SK-N-SH (cell line): Measurements from ENCODE around the gene ETV1. TPM values are rescaled to one million over a fixed set of nuclear protein-coding genes. Genes with fewer than 3 reads are reported as not detected.

Source experiments
- CTCF ChIA-PET: fragments of 300-600, 350-600 bp; formaldehyde crosslinking; extraction: SDS; loops from one replicate; lab custom pipeline; 2021; lab: Yijun Ruan, JAX
- POLR2A ChIA-PET: fragments of 350-600 bp; sonication (Branson Sonifier 250); formaldehyde crosslinking; extraction: SDS; loops from one replicate; lab custom pipeline; 2020; ENCODE audit warnings: antibody characterized with exemption, inconsistent platforms; lab: Yijun Ruan, JAX
- DNase-seq: peaks from one replicate; pipeline ENCODE4 v3.0.0; 2012
- H2AFZ ChIP-seq: fragments of 200-600 bp; sonication (generic); 2 replicates; pipeline ENCODE4 v1.8.1; 2016; ENCODE audit warnings: antibody characterized with exemption, mild to moderate bottlenecking, low read depth
- H3F3A ChIP-seq: fragments of 200-600 bp; sonication (generic); replicated peaks from 2 replicates; pipeline ENCODE3; 2016; ENCODE audit warnings: antibody characterized with exemption, mild to moderate bottlenecking; ENCODE audit not compliant: insufficient read depth
- H3K27ac ChIP-seq, 2 experiments: fragments of 200-500 bp in 1 of 2; fragments of 200-600 bp in 1 of 2; sonication (Bioruptor generic) in 1 of 2; sonication (generic), shearing (Covaris generic) in 1 of 2; 2 replicates each; pipeline versions ENCODE4 v1.5.1 to v1.6.1; 2014 to 2016; ENCODE audit warnings: low read depth in 2 of 2, inconsistent platforms in 1 of 2, low read length in 1 of 2, mild to moderate bottlenecking in 1 of 2, mixed read lengths in 1 of 2
- H3K27me3 ChIP-seq: fragments of 200-600 bp; sonication (generic), shearing (Covaris generic); 2 replicates; pipeline ENCODE4 v1.6.1; 2016; ENCODE audit warnings: mixed run types; ENCODE audit not compliant: insufficient read depth
- H3K36me3 ChIP-seq, 2 experiments: fragments of 200-500 bp in 1 of 2; fragments of 200-600 bp in 1 of 2; sonication (Bioruptor generic) in 1 of 2; sonication (generic) in 1 of 2; replicated peaks in 1 of 2; 2 replicates each; pipeline versions ENCODE3 to v1.5.1; 2014 to 2016; ENCODE audit warnings: low read length in 1 of 2, mild to moderate bottlenecking in 1 of 2; ENCODE audit not compliant: insufficient read depth in 2 of 2, control insufficient read depth in 1 of 2
- H3K4me1 ChIP-seq, 2 experiments: fragments of 200-500 bp in 1 of 2; fragments of 200-600 bp in 1 of 2; sonication (Bioruptor generic) in 1 of 2; sonication (generic), shearing (Covaris generic) in 1 of 2; 2 replicates each; pipeline versions ENCODE4 v1.5.1 to v1.6.1; 2014 to 2016; ENCODE audit warnings: low read depth in 1 of 2, low read length in 1 of 2, mixed run types in 1 of 2; ENCODE audit not compliant: insufficient read depth in 2 of 2, control insufficient read depth in 1 of 2
- H3K4me2 ChIP-seq: fragments of 200-600 bp; sonication (generic), shearing (Covaris generic); 2 replicates; pipeline ENCODE4 v1.6.1; 2017; ENCODE audit warnings: mixed run types
- H3K4me3 ChIP-seq, 2 experiments: fragments of 200-500 bp in 1 of 2; fragments of 200-600 bp in 1 of 2; sonication (Bioruptor generic) in 1 of 2; sonication (generic), shearing (Covaris generic) in 1 of 2; 2 replicates each; pipeline versions ENCODE4 v1.5.1 to v1.8.1; 2014 to 2016; ENCODE audit warnings: low read depth in 2 of 2, inconsistent platforms in 1 of 2, low read length in 1 of 2, mild to moderate bottlenecking in 1 of 2, mixed read lengths in 1 of 2, moderate library complexity in 1 of 2
- H3K79me2 ChIP-seq: fragments of 200-600 bp; sonication (generic); 2 replicates; pipeline ENCODE4 v1.8.1; 2017; ENCODE audit warnings: mild to moderate bottlenecking; ENCODE audit not compliant: insufficient read depth
- H3K9ac ChIP-seq: fragments of 200-600 bp; sonication (generic); 2 replicates; pipeline ENCODE4 v1.6.1; 2017; ENCODE audit warnings: mixed run types
- H3K9me2 ChIP-seq: fragments of 200-600 bp; sonication (generic); 2 replicates; pipeline ENCODE4 v1.6.1; 2017; ENCODE audit warnings: mixed run types
- H3K9me3 ChIP-seq: fragments of 200-600 bp; sonication (generic); 2 replicates; pipeline ENCODE4 v1.6.1; 2017; ENCODE audit warnings: mixed run types, mild to moderate bottlenecking, moderate library complexity
- H4K20me1 ChIP-seq: fragments of 200-600 bp; sonication (generic); 2 replicates; pipeline ENCODE4 v1.6.1; 2017; ENCODE audit warnings: mild to moderate bottlenecking, mixed run types; ENCODE audit not compliant: insufficient read depth
- CHD2 ChIP-seq: fragments of 150-350 bp; IDR thresholded peaks from 2 replicates; pipeline ENCODE4 v1.6.1; 2018; ENCODE audit warnings: low read length; ENCODE audit not compliant: partially characterized antibody
- ELF1 ChIP-seq: IDR thresholded peaks from 2 replicates; pipeline ENCODE4 v1.4.0; 2012
- EP300 ChIP-seq, 2 experiments: IDR thresholded peaks; 2 replicates each; pipeline versions ENCODE4 v1.4.0 to v1.6.1; 2012; ENCODE audit warnings: borderline replicate concordance in 1 of 2, low read depth in 1 of 2, low read length in 1 of 2
- EZH2phosphoT487 ChIP-seq: fragments of 200-600 bp; sonication (generic); IDR thresholded peaks from 2 replicates; pipeline ENCODE4 v1.6.1; 2017; ENCODE audit warnings: low read depth, mixed run types, mild to moderate bottlenecking, antibody characterized with exemption, moderate library complexity, borderline replicate concordance
- FOXM1 ChIP-seq: IDR thresholded peaks from 2 replicates; pipeline ENCODE4 v1.4.0; 2012; ENCODE audit warnings: low read depth, mild to moderate bottlenecking
- GATA2 ChIP-seq: sonication (generic); formaldehyde crosslinking; IDR thresholded peaks from 2 replicates; pipeline ENCODE4 v1.5.0; 2020; ENCODE audit warnings: mild to moderate bottlenecking, missing genetic modification reagents
- MXI1 ChIP-seq: IDR thresholded peaks from 2 replicates; pipeline ENCODE4 v1.6.1; 2012; ENCODE audit warnings: mild to moderate bottlenecking, low read depth, low read length, improper control_type of control experiment
- NFIC ChIP-seq: IDR thresholded peaks from 2 replicates; pipeline ENCODE4 v1.4.0; 2012; ENCODE audit warnings: borderline replicate concordance
- NRF1 ChIP-seq: IDR thresholded peaks from 2 replicates; pipeline ENCODE4 v1.6.1; 2012; ENCODE audit warnings: low read depth, mild to moderate bottlenecking, low read length
- RXRA ChIP-seq: IDR thresholded peaks from 2 replicates; pipeline ENCODE4 v1.4.0; 2012; ENCODE audit warnings: low read depth, mild to moderate bottlenecking, borderline replicate concordance
- SIN3A ChIP-seq: IDR thresholded peaks from 2 replicates; pipeline ENCODE4 v1.6.1; 2012; ENCODE audit warnings: low read depth, mild to moderate bottlenecking, low read length, moderate library complexity, borderline replicate concordance
- SMC3 ChIP-seq: IDR thresholded peaks from 2 replicates; pipeline ENCODE4 v1.6.1; 2012; ENCODE audit warnings: low read depth, low read length, improper control_type of control experiment
- TAF1 ChIP-seq: IDR thresholded peaks from 2 replicates; pipeline ENCODE4 v1.6.1; 2012; ENCODE audit warnings: low read depth, mild to moderate bottlenecking, low read length, moderate library complexity, borderline replicate concordance
- TCF12 ChIP-seq: IDR thresholded peaks from 2 replicates; pipeline ENCODE4 v1.4.0; 2012
- YY1 ChIP-seq: IDR thresholded peaks from 2 replicates; pipeline ENCODE4 v1.4.0; 2012; ENCODE audit warnings: low read depth, mild to moderate bottlenecking
- WGBS: methylation state at CpG from one replicate; pipeline ENCODE4 v1.1.6; 2017; ENCODE audit warnings: low lambda C conversion rate; 5-methylcytosine and 5-hydroxymethylcytosine counted together
- polyA plus RNA-seq, 3 experiments: library from polyadenylated mRNA; depleted of rRNA; stranded (reverse); fragments of >200 nt; gene quantifications; 2 replicates each; pipeline ENCODE4 v1.2.3, GENCODE V29; 2012
- TF ChIP-seq, protein P1 (sequence below): IDR thresholded peaks from 2 replicates; pipeline ENCODE4 v1.4.0; 2012; ENCODE audit warnings: low read depth, borderline replicate concordance
- TF ChIP-seq, protein P2 (sequence below): IDR thresholded peaks from 2 replicates; pipeline ENCODE4 v1.4.0; 2012; ENCODE audit warnings: low read depth, borderline replicate concordance
- TF ChIP-seq, protein P3 (sequence below): IDR thresholded peaks from 2 replicates; pipeline ENCODE4; 2012
- TF ChIP-seq, protein P4 (sequence below): IDR thresholded peaks from 2 replicates; pipeline ENCODE4 v1.4.0; 2012; ENCODE audit warnings: low read depth
- TF ChIP-seq, protein P5 (sequence below): fragments of 150-350 bp; IDR thresholded peaks from 2 replicates; pipeline ENCODE4 v1.6.1; 2016; ENCODE audit warnings: mild to moderate bottlenecking, low read depth, low read length

ETV1 gene
- polyA plus RNA-seq, 1 of the 3 experiments (the other 2 are of a cell fraction), result 24.9 TPM

DNA sequence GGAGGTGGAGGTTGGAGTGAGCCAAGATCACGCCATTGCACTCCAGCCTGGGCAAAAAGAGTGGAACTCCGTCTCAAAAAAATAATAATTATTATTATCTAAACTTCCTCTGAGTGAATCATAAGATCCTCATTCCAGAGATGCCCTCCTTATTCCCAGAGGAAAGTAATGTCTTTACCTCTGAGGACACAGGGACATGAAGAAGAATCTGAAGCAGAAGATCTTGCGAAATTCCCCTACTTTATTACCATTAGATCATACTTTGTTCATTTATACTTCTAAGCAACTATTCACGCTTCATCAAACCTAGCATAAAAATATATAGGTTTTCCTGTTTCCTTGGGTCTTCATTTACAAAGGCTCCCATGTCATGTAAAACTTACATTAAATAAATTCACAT lies 143.1 kb downstream of the ETV1 start:
- Histone ChIP-seq H3K4me2 (no peak overlapping the region), H3K27ac (no peak overlapping the region), H3F3A (peaks cover 29% of the 10 kb centered on the region), H3K79me2 (no peaks in the 10 kb centered on the region), H3K4me1 (peaks cover 10 to 22% of the 10 kb centered on the region in 2 experiments), H3K9me3 (no peaks in the 10 kb centered on the region), H4K20me1 (no peaks in the 10 kb centered on the region), H3K27me3 (no peaks in the 10 kb centered on the region), H3K9me2 (no peaks in the 10 kb centered on the region), H3K9ac (no peak overlapping the region), H3K36me3 (no peaks in the 10 kb centered on the region), H3K4me3 (no peak overlapping the region), H2AFZ (no peak overlapping the region)
- POLR2A ChIA-PET, result no interaction called here
- CTCF ChIA-PET, result interaction anchor here (1.0 kb wide), 1 partner anchor 242 kb away, joined by 3 read pairs; no protein-coding TSS in a partner anchor
- no peak for DNase-seq
- TF ChIP-seq SMC3 (no peak), NRF1 (no peak), FOXM1 (no peak), YY1 (no peak), GATA2 (CRISPR knock-in tag) (no peak), TAF1 (no peak), SIN3A (no peak)
- TF ChIP-seq, protein P1, sequence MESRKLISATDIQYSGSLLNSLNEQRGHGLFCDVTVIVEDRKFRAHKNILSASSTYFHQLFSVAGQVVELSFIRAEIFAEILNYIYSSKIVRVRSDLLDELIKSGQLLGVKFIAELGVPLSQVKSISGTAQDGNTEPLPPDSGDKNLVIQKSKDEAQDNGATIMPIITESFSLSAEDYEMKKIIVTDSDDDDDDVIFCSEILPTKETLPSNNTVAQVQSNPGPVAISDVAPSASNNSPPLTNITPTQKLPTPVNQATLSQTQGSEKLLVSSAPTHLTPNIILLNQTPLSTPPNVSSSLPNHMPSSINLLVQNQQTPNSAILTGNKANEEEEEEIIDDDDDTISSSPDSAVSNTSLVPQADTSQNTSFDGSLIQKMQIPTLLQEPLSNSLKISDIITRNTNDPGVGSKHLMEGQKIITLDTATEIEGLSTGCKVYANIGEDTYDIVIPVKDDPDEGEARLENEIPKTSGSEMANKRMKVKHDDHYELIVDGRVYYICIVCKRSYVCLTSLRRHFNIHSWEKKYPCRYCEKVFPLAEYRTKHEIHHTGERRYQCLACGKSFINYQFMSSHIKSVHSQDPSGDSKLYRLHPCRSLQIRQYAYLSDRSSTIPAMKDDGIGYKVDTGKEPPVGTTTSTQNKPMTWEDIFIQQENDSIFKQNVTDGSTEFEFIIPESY, result no peak
- 89% methylated on average over 4 of the region's 4 CpGs for WGBS

DNA sequence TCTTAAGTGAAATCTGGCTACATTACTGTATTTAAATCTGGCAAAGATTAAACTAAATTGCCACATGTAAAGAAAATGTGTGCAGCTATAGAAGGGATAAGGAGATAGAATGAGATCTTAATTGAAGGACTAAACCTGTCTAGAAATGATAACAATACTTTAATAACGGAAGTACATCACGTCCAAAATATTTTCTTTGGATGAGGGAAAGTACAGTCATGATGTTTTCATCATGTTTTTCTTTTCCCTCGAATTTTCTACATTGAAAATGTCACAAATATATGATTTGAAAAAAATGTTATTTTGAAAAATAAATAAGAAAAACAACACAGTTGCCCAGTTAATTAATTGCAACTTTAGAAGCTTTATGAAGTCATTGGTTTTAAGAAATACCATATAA lies 143.9 kb downstream of the ETV1 start:
- H3K27me3 ChIP-seq, result no peaks in the 10 kb centered on the region
- H3K4me3 ChIP-seq, result no peak overlapping the region
- H3K4me1 ChIP-seq, result peaks cover 7 to 14% of the 10 kb centered on the region in 2 experiments
- peaks cover 21% of the 10 kb centered on the region for H3F3A ChIP-seq
- H3K4me2 ChIP-seq, result no peak overlapping the region
- DNase-seq, result no peak
- ChIA-PET POLR2A (no interaction called here), CTCF (interaction anchor here (1.0 kb wide), 1 partner anchor 241 kb away, joined by 3 read pairs; no protein-coding TSS in a partner anchor)
- no peaks in the 10 kb centered on the region for H3K9me3 ChIP-seq
- H3K36me3 ChIP-seq, result no peaks in the 10 kb centered on the region
- H4K20me1 ChIP-seq, result no peaks in the 10 kb centered on the region
- TF ChIP-seq, protein P2, sequence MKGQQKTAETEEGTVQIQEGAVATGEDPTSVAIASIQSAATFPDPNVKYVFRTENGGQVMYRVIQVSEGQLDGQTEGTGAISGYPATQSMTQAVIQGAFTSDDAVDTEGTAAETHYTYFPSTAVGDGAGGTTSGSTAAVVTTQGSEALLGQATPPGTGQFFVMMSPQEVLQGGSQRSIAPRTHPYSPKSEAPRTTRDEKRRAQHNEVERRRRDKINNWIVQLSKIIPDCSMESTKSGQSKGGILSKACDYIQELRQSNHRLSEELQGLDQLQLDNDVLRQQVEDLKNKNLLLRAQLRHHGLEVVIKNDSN, result no peak
- TF ChIP-seq EP300 (IDR thresholded peaks at IDR 0.05; ENCODE audit: borderline replicate concordance in 1 of 2, low read depth in 1 of 2, low read length in 1 of 2) (no peak), CHD2 (no peak), TCF12 (no peak), ELF1 (no peak), RXRA (no peak), SMC3 (no peak), GATA2 (CRISPR knock-in tag) (no peak), EZH2phosphoT487 (no peak), MXI1 (no peak), NFIC (no peak)
- TF ChIP-seq, protein P3, sequence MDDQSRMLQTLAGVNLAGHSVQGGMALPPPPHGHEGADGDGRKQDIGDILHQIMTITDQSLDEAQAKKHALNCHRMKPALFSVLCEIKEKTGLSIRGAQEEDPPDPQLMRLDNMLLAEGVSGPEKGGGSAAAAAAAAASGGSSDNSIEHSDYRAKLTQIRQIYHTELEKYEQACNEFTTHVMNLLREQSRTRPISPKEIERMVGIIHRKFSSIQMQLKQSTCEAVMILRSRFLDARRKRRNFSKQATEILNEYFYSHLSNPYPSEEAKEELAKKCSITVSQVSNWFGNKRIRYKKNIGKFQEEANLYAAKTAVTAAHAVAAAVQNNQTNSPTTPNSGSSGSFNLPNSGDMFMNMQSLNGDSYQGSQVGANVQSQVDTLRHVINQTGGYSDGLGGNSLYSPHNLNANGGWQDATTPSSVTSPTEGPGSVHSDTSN, result no peak
- TF ChIP-seq, protein P4, sequence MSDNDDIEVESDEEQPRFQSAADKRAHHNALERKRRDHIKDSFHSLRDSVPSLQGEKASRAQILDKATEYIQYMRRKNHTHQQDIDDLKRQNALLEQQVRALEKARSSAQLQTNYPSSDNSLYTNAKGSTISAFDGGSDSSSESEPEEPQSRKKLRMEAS, result no peak
- TF ChIP-seq, protein P5, sequence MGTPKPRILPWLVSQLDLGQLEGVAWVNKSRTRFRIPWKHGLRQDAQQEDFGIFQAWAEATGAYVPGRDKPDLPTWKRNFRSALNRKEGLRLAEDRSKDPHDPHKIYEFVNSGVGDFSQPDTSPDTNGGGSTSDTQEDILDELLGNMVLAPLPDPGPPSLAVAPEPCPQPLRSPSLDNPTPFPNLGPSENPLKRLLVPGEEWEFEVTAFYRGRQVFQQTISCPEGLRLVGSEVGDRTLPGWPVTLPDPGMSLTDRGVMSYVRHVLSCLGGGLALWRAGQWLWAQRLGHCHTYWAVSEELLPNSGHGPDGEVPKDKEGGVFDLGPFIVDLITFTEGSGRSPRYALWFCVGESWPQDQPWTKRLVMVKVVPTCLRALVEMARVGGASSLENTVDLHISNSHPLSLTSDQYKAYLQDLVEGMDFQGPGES, result no peak
- no peak overlapping the region for H3K27ac ChIP-seq
- no peaks in the 10 kb centered on the region for H3K9me2 ChIP-seq
- no peak overlapping the region for H3K9ac ChIP-seq
- H2AFZ ChIP-seq, result no peak overlapping the region
- 69% methylated on average over 3 of the region's 3 CpGs for WGBS
- no peaks in the 10 kb centered on the region for H3K79me2 ChIP-seq
